KMS-11 (cell line): ENCODE measurements around the gene GPLD1.

Source experiments
- H2AFZ ChIP-seq: fragments of 200-600 bp; sonication (generic); 2 replicates; pipeline ENCODE4 v1.6.1; 2016; ENCODE audit warnings: antibody characterized with exemption, mixed run types, low read depth
- H3K27ac ChIP-seq: fragments of 200-600 bp; sonication (generic); 2 replicates; pipeline ENCODE4 v1.6.1; 2016; ENCODE audit warnings: mild to moderate bottlenecking, mixed run types
- H3K27me3 ChIP-seq: fragments of 200-600 bp; sonication (generic); 2 replicates; pipeline ENCODE4 v1.6.1; 2017; ENCODE audit warnings: mild to moderate bottlenecking, low read depth, mixed run types, moderate library complexity; ENCODE audit not compliant: insufficient read depth
- H3K36me3 ChIP-seq: fragments of 200-600 bp; sonication (generic); 2 replicates; pipeline ENCODE4 v1.6.1; 2017; ENCODE audit warnings: mild to moderate bottlenecking, mixed run types; ENCODE audit not compliant: insufficient read depth
- H3K4me1 ChIP-seq: fragments of 200-600 bp; sonication (generic); 2 replicates; pipeline ENCODE4 v1.6.1; 2016; ENCODE audit warnings: mild to moderate bottlenecking, low read depth, mixed run types; ENCODE audit not compliant: poor library complexity, severe bottlenecking
- H3K4me2 ChIP-seq: fragments of 200-600 bp; sonication (generic); 2 replicates; pipeline ENCODE4 v1.7.0; 2016; ENCODE audit warnings: mild to moderate bottlenecking, mixed run types
- H3K4me3 ChIP-seq: fragments of 200-600 bp; sonication (generic); IDR thresholded peaks from 2 replicates; pipeline ENCODE4 v1.6.1; 2017; ENCODE audit warnings: low read depth, low read length, mixed read lengths; ENCODE audit not compliant: insufficient read depth
- H3K79me2 ChIP-seq: fragments of 200-600 bp; sonication (generic); 2 replicates; pipeline ENCODE4 v1.6.1; 2016; ENCODE audit warnings: low read depth, mixed run types; ENCODE audit not compliant: insufficient read depth
- H3K9ac ChIP-seq: fragments of 200-600 bp; sonication (generic); 2 replicates; pipeline ENCODE4 v1.6.1; 2016; ENCODE audit warnings: mild to moderate bottlenecking, mixed run types
- H4K20me1 ChIP-seq: fragments of 200-600 bp; sonication (generic); 2 replicates; pipeline ENCODE4 v1.6.1; 2016; ENCODE audit warnings: mild to moderate bottlenecking, mixed run types; ENCODE audit not compliant: insufficient read depth
- TF ChIP-seq, protein P1 (sequence below): fragments of 200-600 bp; sonication (generic); conservative IDR thresholded peaks from 2 replicates; pipeline ENCODE4 v1.6.1; 2017; ENCODE audit warnings: low read depth, mild to moderate bottlenecking, antibody characterized with exemption, low read length, moderate library complexity, mixed read lengths

Gene GPLD1

DNA sequence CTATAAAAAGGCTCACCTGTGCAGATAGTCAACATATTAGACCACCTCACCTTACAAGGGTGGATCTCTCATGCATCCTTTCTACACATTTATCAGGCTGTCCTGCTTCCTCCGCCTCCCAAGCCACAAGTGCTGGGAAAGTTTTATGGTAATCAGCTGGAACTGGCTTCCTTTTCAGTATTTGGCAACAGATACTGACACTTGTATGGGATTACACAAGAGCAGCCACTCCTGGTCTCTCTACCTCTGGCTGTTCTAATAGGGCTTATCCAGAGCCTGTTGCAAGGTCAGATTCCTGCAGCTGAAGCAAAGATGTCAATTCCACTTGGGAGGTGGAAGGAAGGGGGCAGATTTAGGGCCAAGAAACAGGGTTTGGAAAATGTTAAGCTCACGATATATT is 503 bp upstream of the GPLD1 start:
- H3K27me3 ChIP-seq, result no peaks in the 10 kb centered on the region
- TF ChIP-seq, protein P1, sequence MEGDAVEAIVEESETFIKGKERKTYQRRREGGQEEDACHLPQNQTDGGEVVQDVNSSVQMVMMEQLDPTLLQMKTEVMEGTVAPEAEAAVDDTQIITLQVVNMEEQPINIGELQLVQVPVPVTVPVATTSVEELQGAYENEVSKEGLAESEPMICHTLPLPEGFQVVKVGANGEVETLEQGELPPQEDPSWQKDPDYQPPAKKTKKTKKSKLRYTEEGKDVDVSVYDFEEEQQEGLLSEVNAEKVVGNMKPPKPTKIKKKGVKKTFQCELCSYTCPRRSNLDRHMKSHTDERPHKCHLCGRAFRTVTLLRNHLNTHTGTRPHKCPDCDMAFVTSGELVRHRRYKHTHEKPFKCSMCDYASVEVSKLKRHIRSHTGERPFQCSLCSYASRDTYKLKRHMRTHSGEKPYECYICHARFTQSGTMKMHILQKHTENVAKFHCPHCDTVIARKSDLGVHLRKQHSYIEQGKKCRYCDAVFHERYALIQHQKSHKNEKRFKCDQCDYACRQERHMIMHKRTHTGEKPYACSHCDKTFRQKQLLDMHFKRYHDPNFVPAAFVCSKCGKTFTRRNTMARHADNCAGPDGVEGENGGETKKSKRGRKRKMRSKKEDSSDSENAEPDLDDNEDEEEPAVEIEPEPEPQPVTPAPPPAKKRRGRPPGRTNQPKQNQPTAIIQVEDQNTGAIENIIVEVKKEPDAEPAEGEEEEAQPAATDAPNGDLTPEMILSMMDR, result no peak
- H3K4me3 ChIP-seq, result no peak overlapping the region
- no peak overlapping the region for H2AFZ ChIP-seq
- no peaks in the 10 kb centered on the region for H3K79me2 ChIP-seq
- peaks cover 18% of the 10 kb centered on the region for H3K4me1 ChIP-seq
- H3K9ac ChIP-seq, result no peak overlapping the region
- H4K20me1 ChIP-seq, result no peaks in the 10 kb centered on the region
- no peak overlapping the region for H3K27ac ChIP-seq
- H3K4me2 ChIP-seq, result no peak overlapping the region
- no peaks in the 10 kb centered on the region for H3K36me3 ChIP-seq

DNA sequence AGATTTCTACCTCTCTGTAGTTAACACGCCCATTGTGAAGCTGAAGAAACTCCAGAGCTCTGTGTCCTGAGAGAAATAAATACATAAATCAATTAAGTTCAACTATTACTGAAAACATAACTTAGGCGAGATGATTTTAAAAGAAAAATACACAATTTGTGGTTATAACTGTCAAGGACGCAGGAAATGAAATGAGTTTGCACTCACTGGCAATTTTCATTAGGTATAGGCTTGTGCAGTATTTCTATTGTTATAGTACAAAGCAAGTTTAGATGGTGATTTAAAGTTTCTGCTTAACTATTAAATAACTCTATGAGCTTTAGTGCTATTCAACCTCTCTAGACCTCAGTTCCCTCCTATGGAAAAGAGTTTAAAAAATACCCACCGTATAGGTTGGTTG is 3.3 kb downstream of the GPLD1 start:
- Histone ChIP-seq H4K20me1 (no peaks in the 10 kb centered on the region), H3K4me1 (peaks cover 34% of the 10 kb centered on the region), H3K4me3 (no peak overlapping the region), H3K79me2 (no peaks in the 10 kb centered on the region), H3K27me3 (no peaks in the 10 kb centered on the region), H3K9ac (no peak overlapping the region), H2AFZ (no peak overlapping the region), H3K4me2 (no peak overlapping the region), H3K27ac (no peak overlapping the region), H3K36me3 (no peaks in the 10 kb centered on the region)
- TF ChIP-seq, protein P1, result no peak

DNA sequence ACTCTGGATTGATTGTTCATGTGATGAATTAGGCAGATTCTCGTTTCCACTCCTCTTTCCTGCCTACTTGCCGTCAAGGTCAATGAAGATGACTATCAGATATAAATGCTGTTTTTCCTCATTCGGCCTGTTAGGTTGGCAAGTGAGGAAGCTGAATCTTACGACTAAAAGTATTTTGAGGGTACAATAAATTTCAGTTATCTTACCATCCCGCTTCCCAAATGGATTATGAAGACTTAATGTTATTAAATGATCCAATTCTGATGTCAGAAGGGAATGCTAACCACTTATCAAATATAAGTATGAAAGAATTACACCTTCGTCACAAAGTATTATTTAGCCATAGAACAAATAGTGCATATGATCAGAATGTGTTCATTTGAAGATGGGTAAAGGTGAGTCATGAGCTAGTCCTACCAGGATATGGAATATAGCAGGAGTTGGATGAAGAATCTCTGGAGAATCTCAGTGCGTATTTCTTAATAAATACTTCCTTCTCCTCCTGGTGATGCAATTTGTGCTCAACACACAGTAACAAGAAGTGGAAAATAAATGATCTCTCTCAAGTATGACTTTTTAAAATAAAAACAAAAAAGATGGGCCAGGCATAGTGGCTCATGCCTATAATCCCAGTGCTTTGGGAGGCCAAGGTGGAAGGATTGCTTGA is 4.6 kb downstream of the GPLD1 start:
- TF ChIP-seq, protein P1, result no peak
- Histone ChIP-seq H3K4me1 (peaks cover 35% of the 10 kb centered on the region), H4K20me1 (no peaks in the 10 kb centered on the region), H3K79me2 (no peaks in the 10 kb centered on the region), H2AFZ (no peak overlapping the region), H3K9ac (no peak overlapping the region), H3K27me3 (no peaks in the 10 kb centered on the region), H3K4me2 (no peak overlapping the region), H3K27ac (no peak overlapping the region), H3K36me3 (no peaks in the 10 kb centered on the region), H3K4me3 (no peak overlapping the region)

DNA sequence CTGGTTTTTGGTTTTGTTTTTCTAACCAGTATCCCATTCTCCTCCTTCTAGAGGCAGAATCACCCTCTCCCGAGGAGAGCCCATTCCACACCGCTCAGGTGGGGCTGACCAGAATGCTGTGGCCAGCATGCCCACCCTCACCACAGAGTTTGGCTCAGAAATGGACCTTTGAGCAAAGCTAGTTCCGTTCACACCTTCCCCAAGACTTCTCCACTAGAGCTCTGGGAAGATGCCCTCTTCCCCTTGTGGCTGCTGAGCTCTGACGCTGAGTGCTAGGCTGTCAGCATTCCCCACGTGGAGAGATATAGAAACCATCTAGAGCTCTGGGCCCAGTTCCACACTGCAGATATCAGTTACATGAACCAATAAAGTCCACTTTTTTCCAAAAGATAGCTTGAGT is 7.9 kb downstream of the GPLD1 start:
- no peak overlapping the region for H2AFZ ChIP-seq
- H4K20me1 ChIP-seq, result no peaks in the 10 kb centered on the region
- no peak overlapping the region for H3K27ac ChIP-seq
- H3K27me3 ChIP-seq, result no peaks in the 10 kb centered on the region
- no peak overlapping the region for H3K4me3 ChIP-seq
- no peaks in the 10 kb centered on the region for H3K79me2 ChIP-seq
- no peaks in the 10 kb centered on the region for H3K36me3 ChIP-seq
- no peak overlapping the region for H3K9ac ChIP-seq
- TF ChIP-seq, protein P1, result no peak
- H3K4me2 ChIP-seq, result no peak overlapping the region
- H3K4me1 ChIP-seq, result peaks cover 35% of the 10 kb centered on the region
